T-helper 2 cell (primary cell): ENCODE results near the gene CDCP1.

Experiments
- DNase-seq, 5 experiments: peaks; one replicate each; pipeline versions ENCODE4 v3.0.0 to v3.0.0-alpha.2; 2012 to 2022

CDCP1 gene

DNA sequence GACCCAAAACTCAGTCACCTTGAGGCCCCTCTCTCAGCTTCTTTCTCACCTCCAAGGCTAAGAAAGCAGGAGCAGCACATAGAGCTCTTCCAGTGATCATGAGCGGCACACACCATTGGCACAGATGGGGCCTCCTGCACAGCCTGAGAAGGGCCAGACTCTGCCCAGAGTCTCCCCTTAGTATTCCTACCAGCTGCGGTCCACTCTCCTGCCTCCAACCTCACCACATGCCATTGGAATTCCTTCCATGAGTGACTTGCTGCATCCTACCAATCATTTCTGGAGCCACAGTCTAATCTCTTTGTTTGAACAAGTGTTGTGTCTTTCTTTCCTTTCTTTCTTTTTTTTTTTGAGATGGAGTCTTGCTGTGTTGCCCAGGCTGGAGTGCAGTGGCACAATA is 39.3 kb downstream of the CDCP1 start:
- peak in 1 of 5 experiments; percentile 10 for DNase-seq

DNA sequence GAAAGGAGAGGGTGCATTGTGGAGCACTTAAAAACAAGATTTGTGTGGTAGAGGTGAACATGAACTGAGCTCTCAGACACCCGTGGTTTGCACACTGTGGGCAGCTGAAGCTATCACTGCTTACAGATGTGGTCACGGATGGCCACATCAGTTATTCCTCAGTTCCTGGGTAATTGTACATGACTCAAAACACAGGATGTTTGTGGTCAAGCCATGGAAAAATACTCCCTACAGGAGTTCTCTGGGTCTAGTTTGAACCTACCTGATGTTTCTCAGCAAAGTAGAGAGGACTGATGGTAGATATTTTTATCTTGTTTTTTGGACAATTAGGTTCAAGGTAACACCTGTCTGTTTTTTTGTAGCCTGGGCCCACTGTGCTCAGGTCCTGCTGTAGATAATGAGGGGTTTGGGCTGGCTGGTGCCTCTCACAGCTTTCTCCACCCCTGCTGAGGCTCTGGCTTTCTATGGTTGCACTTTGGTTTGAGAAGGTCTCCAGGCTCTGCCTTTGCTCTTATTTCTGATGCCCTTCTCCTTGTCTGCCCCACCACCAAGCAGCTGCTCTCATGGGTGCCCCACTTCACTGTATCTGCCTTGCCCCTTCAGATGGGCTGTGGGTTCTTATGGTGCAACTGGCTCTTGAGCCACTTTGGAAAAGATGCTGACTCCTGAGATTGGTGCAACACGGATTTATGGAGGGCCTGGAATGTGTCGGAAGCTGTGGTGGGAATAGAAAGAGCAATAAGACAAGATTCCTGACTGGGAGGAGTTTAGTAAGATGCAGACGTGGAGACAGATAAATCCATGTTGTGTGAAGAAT is 40.1 kb downstream of the CDCP1 start:
- peak in 4 of 5 experiments; percentile 38 to 96 (median 64) for DNase-seq

DNA sequence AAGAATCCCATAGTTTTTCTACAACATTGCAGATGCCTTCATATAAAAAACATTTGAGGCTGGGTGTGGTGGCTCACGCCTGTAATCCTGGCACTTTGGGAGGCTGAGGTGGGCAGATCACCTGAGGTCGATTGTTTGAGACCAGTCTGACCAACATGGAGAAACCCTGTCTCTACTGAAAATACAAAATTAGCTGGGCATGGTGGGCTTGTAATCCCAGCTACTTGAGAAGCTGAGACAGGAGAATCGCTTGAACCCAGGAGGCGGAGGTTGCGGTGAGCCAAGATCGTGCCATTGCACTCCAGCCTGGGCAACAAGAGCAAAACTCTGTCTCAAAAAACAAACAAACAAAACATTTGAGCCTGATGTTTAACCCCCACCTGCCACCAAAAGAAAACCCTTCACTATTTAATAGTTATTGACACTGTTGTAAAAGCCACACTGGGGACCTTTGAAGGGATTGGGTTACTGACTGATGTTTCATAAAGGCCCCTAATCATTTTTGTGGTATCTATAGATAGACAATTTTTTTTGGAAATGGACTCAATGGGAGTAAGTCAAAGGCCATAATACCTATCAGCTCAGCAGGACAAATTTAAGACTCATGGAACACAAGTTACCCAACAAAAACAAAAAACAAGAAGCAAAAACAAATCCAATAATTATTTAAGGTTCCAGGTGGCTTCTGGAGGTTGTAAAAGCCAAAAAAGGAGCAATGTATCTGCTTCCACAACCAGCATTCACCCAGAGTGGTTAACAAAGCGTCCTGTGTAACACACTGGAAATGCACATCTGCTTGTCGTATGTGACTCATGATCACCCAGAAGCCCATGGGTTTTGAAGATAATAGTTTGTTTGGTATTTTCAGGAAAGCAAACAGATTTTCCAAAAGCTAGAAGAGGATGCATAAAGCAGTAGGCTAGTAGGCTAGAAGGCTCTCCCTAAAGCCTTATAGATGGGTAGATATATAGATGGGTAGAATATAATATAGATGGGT is 41.2 kb downstream of the CDCP1 start:
- peak in 1 of 5 experiments; percentile 60 for DNase-seq

DNA sequence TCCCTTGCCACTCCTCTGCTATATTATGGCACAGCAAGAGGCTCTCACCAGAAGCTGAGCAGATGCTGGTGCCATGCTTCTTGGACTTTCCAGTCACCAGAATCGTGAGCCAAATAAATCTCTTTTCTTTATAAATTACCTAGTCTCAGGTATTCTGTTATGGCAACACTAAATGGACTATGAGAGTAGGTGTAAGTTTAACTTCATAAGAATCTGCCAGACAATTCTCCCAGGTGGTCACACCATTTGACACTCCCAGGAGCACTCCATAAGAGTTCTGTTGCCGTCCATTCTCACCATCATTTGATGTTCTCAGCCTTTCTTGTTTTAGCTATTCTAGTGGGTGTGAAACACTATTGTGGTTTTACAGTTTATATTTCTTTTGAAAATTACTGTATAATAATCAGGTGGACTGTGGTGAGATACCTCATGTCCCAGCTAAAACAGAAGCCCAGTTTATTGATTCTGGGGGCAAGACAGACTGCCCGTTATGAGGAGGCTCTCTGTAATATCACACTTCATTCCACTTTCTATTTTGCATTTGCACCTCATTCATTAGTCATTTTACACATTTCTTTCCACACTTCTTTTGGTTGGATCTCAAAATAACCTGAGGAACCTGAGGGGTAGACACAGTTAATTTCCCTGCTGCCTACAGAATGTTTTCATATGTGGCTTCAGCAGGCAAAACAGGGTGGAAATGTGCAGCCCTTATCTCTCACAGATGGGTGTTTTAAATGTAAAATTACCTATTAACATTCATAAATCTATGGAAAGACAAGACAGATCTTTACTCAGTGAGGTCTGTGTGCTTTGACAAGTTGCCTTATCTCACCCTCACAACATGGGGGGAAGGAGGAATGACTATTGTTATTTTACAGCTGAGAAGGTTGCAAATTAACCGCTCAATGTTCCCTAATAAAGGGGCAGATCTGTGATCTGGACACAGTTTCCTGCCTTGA is 42.1 kb downstream of the CDCP1 start:
- DNase-seq = peak in 1 of 5 experiments; percentile 38

DNA sequence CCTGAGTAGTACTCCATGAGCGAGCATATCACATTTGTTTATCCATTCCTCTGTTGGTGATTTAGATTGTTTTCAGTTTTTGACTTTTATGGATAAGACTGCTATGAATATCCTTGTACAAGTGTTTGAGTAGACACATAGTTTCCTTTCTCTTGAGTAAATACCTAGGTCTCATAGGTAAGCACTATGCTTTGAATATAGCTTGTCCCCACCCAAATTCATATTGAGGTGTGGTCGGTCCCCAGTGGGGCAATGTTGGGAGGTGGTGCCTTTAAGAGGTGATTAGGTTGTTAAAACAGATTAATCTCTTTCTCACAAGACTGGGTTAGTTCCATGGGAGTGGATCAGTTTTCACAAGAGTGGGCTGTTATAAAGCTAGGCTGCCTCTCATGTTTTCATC is 42.8 kb downstream of the CDCP1 start:
- DNase-seq = no peak

DNA sequence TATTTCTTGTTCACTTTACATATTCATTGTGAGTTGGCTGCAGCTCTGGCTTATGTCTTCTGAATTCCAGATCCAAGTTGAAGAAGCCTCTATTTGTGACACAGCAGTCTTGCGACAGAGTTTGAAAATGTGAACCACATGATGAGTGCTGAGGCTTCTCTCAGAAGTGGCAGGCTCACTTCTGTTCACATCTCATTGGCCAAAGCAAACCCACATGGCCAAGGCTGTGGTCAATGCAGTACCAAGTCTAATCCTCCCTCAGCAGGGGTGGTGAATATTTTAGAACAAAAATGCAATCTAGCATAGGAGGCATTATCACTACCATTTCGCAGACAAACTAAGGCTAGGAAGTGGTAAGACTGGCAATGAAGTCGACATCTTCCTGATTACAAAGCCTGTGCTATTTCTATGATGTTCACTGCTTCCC is 45.2 kb downstream of the CDCP1 start:
- peak in 1 of 5 experiments; percentile 65 for DNase-seq

DNA sequence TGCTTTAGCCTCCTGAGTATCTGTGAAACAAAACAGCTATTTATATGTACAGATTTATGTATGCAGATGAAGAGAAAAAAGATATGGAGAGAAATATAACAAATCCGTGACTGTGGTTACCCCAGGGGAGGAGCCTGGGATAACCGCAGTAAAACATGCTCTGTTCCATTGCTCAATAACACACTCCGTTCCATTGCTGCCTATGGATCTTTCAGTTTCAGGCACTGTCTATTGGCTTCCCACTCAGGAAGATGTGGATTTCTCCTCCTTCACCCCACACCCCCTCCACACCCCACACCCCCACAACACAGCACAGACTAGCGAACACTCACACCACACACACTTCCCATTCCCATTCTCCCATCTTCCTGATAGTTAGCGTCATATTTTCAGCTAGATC is 47.9 kb downstream of the CDCP1 start:
- DNase-seq = no peak

DNA sequence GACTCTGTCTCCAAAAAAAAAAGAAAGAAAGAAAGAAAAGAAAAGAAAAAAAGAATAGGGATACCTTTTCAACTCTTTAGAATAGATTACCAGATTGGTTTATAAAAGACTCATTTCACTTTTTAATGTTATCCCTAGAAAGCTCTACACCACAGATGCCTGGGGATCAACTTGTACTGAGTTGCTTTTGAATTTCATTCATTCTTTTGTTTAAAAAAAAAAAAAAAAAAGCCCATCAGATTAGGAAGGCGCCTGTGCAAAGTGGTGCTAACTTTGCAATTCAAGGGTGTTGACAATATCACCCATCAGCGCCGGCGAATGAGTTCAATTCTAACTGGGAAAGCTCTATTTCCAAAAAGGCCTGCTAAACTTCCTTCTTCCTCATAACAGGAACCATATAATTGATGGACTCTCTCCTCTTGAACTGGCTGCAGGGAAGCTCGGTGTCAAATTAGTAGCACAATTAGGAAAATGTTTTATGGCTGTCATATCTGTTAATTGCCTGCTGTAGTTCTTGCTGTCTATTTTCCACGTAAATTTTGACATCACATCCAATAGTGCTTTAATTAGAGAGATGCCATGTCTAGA is 48.8 kb downstream of the CDCP1 start:
- no peak for DNase-seq

DNA sequence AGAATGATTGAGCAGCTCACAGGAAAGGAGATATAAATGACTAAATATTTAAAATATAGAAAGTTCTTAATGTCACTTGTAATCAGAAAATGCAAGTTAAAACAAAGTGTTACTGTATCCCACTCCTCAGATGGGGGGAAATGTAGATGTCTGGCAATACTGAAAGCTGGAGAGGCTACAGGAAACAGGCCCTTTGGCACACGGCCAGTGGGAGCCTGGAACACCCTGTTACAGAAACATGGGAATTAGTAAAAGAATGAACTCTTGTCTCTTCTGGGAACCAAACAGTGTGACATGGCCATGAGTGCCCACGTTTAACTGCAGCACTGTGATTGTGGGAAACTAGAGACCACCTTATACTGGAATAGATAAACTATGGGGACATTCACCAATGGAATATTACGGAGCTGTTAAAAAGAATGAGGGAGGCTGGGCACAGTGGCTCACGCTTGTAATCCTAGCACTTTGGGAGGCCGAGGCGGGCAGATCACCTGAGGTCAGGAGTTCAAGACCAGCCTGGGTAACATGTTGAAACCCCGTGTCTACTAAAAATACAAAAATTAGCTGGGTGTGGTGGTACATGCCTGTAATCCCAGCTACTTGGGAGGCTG is 50.2 kb downstream of the CDCP1 start:
- DNase-seq = no peak

DNA sequence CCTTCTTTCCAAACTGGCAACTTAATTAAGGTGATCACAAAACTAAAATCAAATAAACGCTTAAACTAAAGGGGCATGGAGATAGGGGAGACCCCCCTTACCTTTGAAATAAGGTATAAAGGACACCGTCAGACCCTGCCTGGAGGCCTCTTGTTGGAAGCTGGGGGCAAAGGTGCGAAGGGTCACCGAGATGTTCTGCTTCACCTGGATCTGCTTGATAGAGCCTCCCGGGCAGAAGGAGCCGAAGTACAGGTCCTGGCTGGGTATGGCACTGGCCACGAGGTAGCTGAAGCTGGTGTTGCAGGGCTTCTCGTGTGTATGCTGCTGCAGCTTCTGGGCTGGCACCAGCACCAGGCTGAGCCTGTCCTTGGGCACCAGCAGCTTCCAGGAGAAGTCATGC is 53.0 kb downstream of the CDCP1 start:
- no peak for DNase-seq

DNA sequence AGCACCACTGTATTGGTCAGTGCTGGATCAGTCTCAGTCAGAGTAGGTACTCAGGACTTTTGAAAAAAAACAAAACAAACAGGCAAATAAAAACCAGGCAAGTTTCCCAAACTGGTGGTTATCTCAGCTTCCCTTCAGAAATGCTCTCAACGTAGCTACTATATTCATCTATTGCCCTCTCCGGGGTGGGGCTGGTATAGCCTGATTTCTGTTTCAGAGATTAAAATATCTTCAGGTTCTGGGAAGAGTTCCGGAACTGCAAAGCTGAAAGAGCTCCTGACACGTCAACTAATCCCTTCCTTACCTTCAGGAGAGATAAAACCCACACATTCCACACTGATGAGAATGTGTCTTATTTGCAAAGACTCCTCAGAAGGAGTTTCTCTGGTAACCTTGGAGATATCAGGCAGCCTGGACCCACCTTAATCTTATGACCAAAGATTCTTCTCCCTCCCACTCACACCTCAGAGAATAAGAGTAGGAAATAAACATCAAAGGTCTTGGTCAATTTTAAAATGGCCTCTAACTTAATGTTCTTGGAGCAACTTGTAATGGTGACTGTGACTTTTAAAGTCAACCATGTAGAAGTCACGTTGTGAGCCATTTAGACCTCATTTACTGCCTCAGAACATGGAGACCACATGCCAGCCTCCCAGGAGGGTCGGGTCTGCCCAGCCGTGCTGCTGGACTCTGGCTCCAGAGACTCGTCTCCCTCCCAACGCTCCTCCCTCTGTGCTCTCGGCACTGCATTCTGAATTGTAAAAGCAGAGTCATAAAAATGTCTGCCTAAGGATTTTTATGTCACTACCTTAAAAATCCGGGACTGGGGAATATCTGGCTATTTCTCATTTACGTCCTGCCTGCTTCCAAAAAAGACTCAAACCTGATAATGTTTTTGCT is 53.8 kb downstream of the CDCP1 start:
- DNase-seq = no peak

DNA sequence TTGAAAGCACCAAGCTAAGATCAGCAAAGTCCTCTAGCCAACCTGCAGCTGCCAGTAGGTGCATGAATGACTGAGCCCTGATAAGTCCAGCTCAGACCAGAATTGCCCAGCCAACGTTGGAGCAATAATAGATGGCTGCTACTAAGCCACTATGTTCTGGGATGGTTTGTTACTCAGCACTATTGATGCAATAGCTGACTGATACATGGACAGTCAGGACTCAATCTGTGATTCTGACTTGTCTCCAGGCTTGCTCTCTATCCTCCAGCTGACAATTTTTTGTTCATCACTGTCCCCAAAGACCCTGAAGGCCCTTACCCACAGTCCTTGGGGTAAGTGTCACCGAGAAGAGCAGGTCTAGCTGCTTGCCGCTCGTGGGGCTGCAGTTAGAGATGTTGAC is 55.3 kb downstream of the CDCP1 start:
- DNase-seq = no peak

DNA sequence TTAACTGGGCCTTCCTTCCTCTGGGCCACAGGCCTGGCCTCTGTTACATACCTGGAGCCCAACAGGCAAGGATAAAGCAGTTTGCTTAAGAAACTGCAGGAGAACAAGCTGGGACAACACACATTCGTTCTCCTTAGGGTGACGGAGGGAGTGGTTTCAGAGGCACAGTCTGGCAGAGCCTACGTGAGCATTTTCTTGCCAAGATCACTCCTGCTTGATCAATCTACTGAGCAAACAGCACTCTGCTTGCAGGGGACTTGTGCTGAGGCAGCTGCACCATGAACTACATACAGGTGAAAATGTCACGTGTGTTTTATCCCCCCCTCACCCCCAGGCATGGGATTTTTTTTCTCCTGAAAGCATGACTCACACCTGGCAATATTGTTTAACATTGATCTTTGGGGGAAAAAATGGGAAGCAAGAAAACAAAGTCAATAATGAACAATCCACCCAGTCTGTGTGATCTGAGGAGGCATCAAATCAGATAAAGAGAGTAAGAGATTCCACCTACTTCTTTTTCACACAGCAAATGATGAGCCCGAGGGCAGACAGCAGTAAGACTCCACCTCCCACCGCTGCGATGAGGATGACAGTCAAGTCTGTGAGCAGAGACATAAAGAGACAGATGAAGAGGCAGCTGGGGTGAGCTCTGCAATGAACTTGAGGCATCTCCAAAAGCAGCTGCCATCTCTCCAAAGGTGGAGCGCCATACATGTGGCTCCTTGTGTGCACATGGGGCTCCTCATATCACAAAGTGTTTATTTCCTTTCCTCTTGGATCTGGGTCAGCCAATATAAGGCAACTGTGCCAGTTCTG is 57.4 kb downstream of the CDCP1 start:
- DNase-seq = peak in 1 of 5 experiments; percentile 16

DNA sequence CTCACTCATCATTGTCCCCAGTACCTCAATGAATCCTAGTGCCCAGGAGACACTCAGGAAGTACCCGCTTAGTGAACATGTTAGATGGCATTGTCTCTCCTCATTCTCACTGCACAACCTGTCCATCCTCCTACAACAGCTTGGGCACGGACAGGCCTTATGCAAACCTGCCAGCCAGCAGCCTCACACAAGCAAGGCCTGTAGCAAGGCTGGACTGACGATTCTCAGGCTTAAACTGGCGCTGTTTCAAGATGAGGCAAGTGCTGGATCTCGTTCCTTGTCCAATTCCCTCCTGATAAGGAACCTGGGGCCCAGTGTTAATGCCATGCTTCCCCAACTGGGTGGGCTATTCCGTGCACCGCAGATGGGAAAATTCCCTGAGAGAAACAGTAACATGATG is 59.0 kb downstream of the CDCP1 start:
- DNase-seq = no peak

DNA sequence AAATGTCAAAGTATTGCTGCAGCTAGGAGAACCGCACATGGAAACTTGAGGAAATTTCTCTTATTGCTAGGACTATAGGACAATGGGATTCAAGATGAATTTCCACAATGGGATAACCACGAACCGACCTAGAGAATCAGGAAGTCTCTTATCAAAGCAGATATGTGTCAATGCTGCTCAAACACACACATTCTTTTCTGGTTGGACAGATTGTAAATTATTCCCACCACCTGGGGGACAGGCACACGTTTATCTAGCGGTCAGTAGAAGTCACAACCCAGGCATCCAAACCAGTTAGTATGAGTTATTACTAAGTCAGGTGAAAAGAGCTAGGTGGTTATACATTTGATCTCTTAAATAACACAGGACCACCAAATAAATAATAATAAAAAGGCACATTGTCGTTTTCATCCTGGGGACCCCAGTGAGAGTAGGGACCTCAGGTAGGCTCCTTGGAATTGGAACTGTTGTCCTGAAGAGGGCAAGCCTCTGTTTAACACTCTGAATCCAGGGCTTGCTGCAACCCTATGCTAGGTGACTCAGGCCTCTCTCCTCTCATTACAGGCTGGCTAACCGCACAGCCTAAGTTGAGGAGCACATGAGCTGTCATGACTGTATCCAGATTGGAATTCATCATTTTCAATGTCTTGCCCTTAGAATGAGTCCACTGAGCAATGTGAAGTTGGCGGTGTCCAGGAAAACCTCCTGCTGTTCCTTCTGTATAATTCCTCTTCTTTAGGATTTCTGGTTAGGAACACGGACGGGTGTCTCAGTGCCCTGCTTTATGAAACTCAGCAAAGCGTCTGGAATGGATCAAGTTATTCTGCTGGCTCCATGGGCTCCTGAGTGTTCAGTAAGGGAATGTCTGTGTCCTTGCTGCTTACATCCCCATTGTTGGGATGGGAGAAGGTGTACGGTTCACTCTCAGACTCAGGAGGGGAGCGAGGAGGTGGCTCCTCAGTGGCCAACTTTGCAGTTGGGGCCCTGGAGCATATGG is 61.1 kb downstream of the CDCP1 start:
- no peak for DNase-seq

DNA sequence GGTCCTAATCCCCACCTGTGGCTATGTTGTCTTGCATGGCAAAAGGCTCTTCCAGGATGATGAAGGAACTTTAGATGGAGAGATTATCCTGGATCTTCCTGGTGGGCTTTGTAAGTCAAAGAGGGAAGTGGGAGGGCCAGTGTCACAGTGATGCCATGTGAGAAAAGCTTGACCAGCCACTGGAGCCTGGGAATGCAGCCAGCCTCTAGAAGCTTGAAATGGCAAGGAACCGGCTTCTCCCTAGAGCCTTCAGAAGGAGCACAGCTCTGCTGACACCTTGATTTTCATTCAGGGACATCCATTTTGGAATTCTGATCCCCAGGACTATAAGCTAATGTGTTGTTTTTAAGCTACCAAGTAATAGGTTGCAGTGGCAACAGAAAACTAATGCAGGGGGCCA is 61.8 kb downstream of the CDCP1 start:
- DNase-seq = no peak

DNA sequence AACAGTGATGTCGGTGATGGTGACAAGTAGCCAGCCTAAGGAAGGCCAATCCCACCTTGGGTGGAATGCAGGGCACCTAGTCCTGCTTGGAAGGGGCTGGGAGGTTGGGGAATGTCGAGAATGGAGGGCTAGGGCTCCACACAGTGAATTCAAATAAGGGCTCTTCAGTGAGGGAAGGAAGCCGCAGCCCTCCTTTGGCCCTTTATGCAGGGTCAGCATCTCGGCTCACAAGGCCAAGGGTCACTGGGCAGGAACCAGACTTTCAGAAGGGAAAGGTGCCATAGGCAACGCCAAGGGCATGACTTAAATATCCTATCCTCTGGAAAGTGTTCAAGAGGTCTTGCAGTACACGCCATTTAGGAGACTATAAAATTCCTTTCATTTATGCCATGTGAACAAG is 63.2 kb downstream of the CDCP1 start:
- DNase-seq = no peak

DNA sequence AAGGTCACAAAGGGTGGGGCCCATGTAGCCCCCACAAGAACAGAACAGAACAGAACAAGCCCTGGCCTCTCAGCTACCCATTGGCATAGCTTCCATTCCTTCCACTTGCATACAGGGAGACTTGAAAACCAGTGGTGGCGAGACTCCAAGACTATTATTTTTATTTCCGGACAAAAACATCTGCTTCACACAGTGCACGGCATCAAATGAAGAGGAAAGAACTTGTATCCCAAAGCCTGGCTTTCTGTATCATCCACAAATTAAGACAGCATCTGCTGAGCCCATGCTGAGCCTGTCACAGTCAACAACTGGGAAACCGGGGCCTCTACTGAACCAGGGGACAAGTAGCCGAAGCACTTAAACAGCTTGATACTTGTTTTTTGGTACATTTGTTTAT is 64.0 kb downstream of the CDCP1 start:
- no peak for DNase-seq
